Right cardiac atrium (tissue), 5 donors: ENCODE results near the gene VSTM2L. TPM values are rescaled to one million over a fixed set of nuclear protein-coding genes. Genes with fewer than 3 reads are reported as not detected.
"Not testable (repeated sequence)": the region's sequence is repeated elsewhere in the genome, so short reads cannot be mapped to it uniquely, and the experiment has no call there.

Source experiments
- ATAC-seq, 2 donors: fragments of 200-7000 bp; cut with Tn5 transposase; one replicate each; pipeline versions ENCODE4 v1.8.0 to v1.9.1; 2020; ENCODE audit warnings: moderate library complexity in 2 of 2, mild to moderate bottlenecking in 1 of 2
- DNase-seq, 3 donors: peaks; one replicate each; pipeline ENCODE4 v3.0.0-alpha.2; 2020
- H3K27ac ChIP-seq: one replicate; pipeline ENCODE4 v1.5.1; 2013; ENCODE audit warnings: mild to moderate bottlenecking, low read length, control low read depth, moderate library complexity
- H3K27me3 ChIP-seq: one replicate; pipeline ENCODE4 v1.6.1; 2013; ENCODE audit not compliant: control insufficient read depth, insufficient read depth
- H3K4me1 ChIP-seq: one replicate; pipeline ENCODE4 v1.6.1; 2013; ENCODE audit warnings: low read length; ENCODE audit not compliant: control insufficient read depth, insufficient read depth
- H3K4me3 ChIP-seq: one replicate; pipeline ENCODE4 v1.5.1; 2013; ENCODE audit warnings: low read length, control low read depth
- H3K9me3 ChIP-seq: one replicate; pipeline ENCODE4 v1.6.1; 2013; ENCODE audit warnings: low read length; ENCODE audit not compliant: control insufficient read depth
- WGBS: extraction: QIAGEN DNeasy Blood & Tissue Kit; methylation state at CpG from one replicate; pipeline ENCODE4 v1.1.7; 2013; 5-methylcytosine and 5-hydroxymethylcytosine counted together
- intact Hi-C, 4 donors: fragments of 100-400 bp; cut with DNase I; formaldehyde crosslinking; loops; one replicate each; pipeline versions ENCODE4 v1.11.0 to v1.14.0; 2022 to 2023
- polyA plus RNA-seq: library from polyadenylated mRNA; stranded (reverse); fragments of 200-250 nt; gene quantifications from one replicate; pipeline ENCODE4 v1.2.3, GENCODE V29; 2013
- total RNA-seq, 4 donors: library from RNA; stranded (reverse); fragmentation: NEBNext Ultra II Directional; extraction: Animal tissue kit (Norgen Biotek cat#: 25700); gene quantifications; one replicate each; pipeline ENCODE4 v1.2.1, GENCODE V29; 2021
- donor health status: healthy with polysubstance abuse.
- donor health status: DM: no; HTN: yes; CAD: no.
- donor health status: DM: no; HTN: no; CAD: no.
- donor health status: DM: no; HTN: yes; CAD: no; lungs with severe emphysema.
- donor health status: DM: yes; HTN: yes; CAD: no.

VSTM2L gene
- total and polyA plus RNA-seq, 5 donors: 120 to 164 (median 124) TPM

DNA sequence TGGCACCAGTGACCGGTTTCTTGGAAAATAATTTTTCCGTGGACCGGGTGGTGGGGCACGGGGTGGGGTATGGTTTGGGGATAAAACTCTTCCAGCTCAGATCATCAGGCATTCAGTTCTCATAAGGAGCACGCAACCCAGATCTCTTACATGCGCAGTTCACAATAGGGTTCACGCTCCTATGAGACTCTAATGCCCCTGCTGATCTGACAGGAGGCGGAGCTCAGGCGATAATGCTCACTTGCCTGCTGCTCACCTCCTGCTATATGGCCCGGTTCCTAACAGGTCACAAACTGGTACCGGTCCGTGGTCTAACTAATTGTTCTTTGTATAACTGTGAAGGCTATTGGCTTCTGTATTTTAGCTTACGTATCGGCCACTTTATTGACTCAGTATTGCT, 51.7 kb downstream of the VSTM2L start:
- ATAC-seq: no peak
- no peak overlapping the region for H3K27ac ChIP-seq
- H3K4me1 ChIP-seq: no peaks in the 10 kb centered on the region
- 77% methylated on average over 14 of the region's 14 CpGs for WGBS
- intact Hi-C loops: no loop called here
- no peak overlapping the region for H3K4me3 ChIP-seq
- no peak for DNase-seq
- no peaks in the 10 kb centered on the region for H3K9me3 ChIP-seq
- H3K27me3 ChIP-seq: no peaks in the 10 kb centered on the region

GRCh38 chr20:37955511-37955910, 52.6 kb downstream of the VSTM2L start:
- DNase-seq (no peak), ATAC-seq (no peak)
- intact Hi-C loops: no loop called here
- Histone ChIP-seq H3K4me3 (no peak overlapping the region), H3K9me3 (no peaks in the 10 kb centered on the region), H3K27me3 (no peaks in the 10 kb centered on the region), H3K4me1 (no peaks in the 10 kb centered on the region), H3K27ac (no peak overlapping the region)
- 86% methylated on average over 7 of the region's 7 CpGs for WGBS

DNA sequence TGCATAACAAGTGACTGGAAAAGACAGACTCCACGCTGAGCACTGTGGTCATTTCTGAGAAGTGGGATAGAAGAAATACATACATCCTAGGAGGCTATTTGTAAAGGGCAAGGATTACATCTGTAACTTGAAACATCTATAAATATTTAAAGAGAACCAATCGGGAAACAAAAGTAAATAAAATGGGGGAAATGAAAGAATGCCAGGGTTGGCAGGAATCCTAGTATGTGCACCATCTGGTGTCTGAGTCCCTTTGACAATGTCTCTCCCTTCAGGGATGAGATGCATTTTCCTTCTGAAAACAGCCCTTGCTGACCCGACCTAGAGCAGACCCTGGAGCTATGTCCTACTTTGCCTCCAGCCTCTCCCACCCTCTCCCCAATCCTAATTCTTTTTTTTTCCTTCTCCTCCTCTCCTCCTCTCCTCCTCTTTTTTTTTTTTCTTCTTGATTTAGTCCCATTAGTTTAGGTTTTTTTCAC, 53.2 kb downstream of the VSTM2L start:
- DNase-seq: no peak
- ATAC-seq: no peak
- intact Hi-C loops: no loop called here
- WGBS: 55% methylated on average over 3 of the region's 3 CpGs
- no peak overlapping the region for H3K4me3 ChIP-seq
- H3K9me3 ChIP-seq: no peaks in the 10 kb centered on the region
- H3K27ac ChIP-seq: no peak overlapping the region
- no peaks in the 10 kb centered on the region for H3K4me1 ChIP-seq
- no peaks in the 10 kb centered on the region for H3K27me3 ChIP-seq

- 88% methylated on average over 2 of the region's 2 CpGs for WGBS
Observed at GRCh38 chr20:37958856-37959520, 56.1 kb downstream of the VSTM2L start.

DNA sequence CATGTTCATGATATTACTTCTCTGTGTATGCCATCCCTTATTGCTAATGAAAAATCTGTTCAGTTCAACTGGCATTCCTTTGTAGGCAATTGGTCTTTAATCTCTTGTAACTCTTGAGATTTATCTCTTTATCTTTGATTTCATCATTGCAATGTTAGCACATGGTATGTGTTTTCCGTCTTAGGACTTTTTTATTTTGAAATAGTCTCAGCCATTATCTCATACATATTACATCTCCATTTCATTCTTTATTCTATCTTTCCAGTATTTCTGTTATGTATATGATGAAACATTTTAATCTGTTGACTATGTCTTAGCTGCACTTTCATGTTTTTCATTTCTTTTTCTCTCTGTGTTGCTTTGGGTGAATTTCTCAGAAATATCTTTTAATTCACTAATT, 58.1 kb downstream of the VSTM2L start:
- no peaks in the 10 kb centered on the region for H3K4me1 ChIP-seq
- H3K9me3 ChIP-seq: no peaks in the 10 kb centered on the region
- ATAC-seq: no peak
- H3K27ac ChIP-seq: no peak overlapping the region
- no peaks in the 10 kb centered on the region for H3K27me3 ChIP-seq
- no peak for DNase-seq
- no peak overlapping the region for H3K4me3 ChIP-seq
- 77% methylated on average over 1 of the region's 1 CpG for WGBS
- intact Hi-C loops: no loop called here

More at GRCh38 chr20:37958856-37959520, 56.1 kb downstream of the VSTM2L start:
- Histone ChIP-seq H3K27ac (no peak overlapping the region), H3K9me3 (no peaks in the 10 kb centered on the region), H3K27me3 (no peaks in the 10 kb centered on the region), H3K4me3 (no peak overlapping the region), H3K4me1 (no peaks in the 10 kb centered on the region)
- intact Hi-C loops: no loop called here
- no peak for ATAC-seq
- no peak for DNase-seq

DNA sequence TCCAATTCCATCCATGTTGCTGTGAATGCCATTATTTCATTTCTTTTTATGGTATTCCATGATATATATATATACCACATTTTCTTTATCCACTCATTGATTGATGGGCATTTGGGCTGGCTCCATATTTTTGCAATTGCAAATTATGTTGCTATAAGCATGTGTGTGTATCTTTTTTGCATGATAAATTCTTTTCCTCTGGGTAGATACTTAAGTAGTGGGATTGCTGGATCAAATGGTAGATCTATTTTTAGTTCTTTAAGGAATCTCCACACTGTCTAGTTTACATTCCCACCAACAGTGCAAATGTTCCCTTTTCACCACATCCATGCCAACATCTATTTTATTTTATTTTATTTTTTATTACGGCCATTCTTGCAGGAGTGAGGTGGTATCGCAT, 60.6 kb downstream of the VSTM2L start:
- H3K4me3 ChIP-seq, DNase-seq, ATAC-seq, intact Hi-C loops, H3K9me3 ChIP-seq, H3K27me3 ChIP-seq, H3K27ac ChIP-seq, H3K4me1 ChIP-seq: not testable (repeated sequence)
- WGBS: 94% methylated on average over 2 of the region's 2 CpGs

DNA sequence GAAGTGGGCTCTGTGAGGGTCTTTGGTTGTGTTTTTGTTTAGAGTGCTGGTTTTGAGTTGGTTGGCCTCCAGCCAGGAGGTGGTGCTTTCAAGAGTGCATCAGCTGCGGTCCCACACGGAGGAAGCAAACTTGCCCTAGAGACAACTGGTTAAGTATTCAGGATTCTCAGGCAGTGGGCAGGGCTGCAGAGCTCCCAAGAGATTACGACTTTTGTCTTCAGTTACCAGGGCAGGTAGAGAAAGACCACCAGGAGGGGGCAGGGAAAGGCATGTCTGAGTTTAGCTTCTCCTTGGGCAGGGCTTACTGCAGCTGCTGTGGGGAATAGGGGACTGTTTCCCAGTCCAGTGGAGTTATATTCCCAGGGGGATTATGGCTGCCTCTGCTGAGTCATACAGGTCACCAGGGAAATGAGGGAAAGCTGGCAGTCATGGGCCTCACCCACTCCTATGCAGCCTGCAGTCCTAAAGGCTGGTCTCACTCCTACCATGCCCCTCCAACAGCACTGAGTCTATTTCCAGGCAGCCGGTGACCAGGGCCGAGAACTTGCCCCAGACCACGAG, 66.0 kb downstream of the VSTM2L start:
- intact Hi-C loops: no loop called here
- no peaks in the 10 kb centered on the region for H3K27me3 ChIP-seq
- H3K4me3 ChIP-seq: no peak overlapping the region
- no peaks in the 10 kb centered on the region for H3K4me1 ChIP-seq
- 70% methylated on average over 6 of the region's 6 CpGs for WGBS
- DNase-seq: no peak
- ATAC-seq: no peak
- no peaks in the 10 kb centered on the region for H3K9me3 ChIP-seq
- H3K27ac ChIP-seq: no peak overlapping the region

GRCh38 chr20:37969949-37970855, 67.3 kb downstream of the VSTM2L start:
- ATAC-seq (peak; percentile 39 to 43), DNase-seq (no peak)
- 66% methylated on average over 7 of the region's 7 CpGs for WGBS
- H3K4me1 ChIP-seq: no peaks in the 10 kb centered on the region
- intact Hi-C loops: no loop called here
- peak overlapping the region; percentile 20 for H3K27ac ChIP-seq
- no peak overlapping the region for H3K4me3 ChIP-seq
- H3K27me3 ChIP-seq: no peaks in the 10 kb centered on the region
- H3K9me3 ChIP-seq: no peaks in the 10 kb centered on the region

DNA sequence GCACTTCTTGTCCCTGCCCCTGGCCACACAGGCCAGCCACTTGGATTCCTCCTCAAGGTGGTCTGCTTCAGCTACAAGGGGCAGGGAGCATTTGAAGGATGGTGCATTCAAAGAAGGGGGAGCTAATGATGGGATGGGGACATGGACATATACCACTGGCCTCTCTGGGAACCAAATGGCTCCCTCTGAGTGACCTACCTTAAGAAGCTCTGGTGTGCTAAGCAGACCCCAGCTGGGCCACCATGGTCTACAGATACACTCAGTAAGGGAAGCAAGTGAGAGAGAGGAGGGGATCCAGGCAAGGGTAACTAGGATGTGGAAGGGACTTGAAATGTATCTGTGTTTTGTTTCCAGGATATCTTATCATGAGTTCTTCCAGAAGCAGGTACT, 67.9 kb downstream of the VSTM2L start:
- H3K4me3 ChIP-seq: no peak overlapping the region
- DNase-seq (no peak), ATAC-seq (peak in 1 of 2 donors; percentile 19)
- H3K4me1 ChIP-seq: no peaks in the 10 kb centered on the region
- H3K27me3 ChIP-seq: no peaks in the 10 kb centered on the region
- intact Hi-C loops: no loop called here
- no peaks in the 10 kb centered on the region for H3K9me3 ChIP-seq
- H3K27ac ChIP-seq: no peak overlapping the region

GRCh38 chr20:37971561-37972127, 68.7 kb downstream of the VSTM2L start:
- 97% methylated on average over 5 of the region's 5 CpGs for WGBS
- Histone ChIP-seq H3K27me3 (no peaks in the 10 kb centered on the region), H3K4me3 (no peak overlapping the region), H3K4me1 (no peaks in the 10 kb centered on the region), H3K27ac (no peak overlapping the region), H3K9me3 (no peaks in the 10 kb centered on the region)
- intact Hi-C loops: no loop called here
- no peak for DNase-seq
- ATAC-seq: no peak
